GM21390 (cell line): ENCODE results near the gene GABBR2.

Source experiments
- ATAC-seq: cut with Tn5 transposase; IDR thresholded peaks from one replicate; pipeline ENCODE4 v1.9.1; 2021; ENCODE audit not compliant: unreplicated experiment

GABBR2 gene

DNA sequence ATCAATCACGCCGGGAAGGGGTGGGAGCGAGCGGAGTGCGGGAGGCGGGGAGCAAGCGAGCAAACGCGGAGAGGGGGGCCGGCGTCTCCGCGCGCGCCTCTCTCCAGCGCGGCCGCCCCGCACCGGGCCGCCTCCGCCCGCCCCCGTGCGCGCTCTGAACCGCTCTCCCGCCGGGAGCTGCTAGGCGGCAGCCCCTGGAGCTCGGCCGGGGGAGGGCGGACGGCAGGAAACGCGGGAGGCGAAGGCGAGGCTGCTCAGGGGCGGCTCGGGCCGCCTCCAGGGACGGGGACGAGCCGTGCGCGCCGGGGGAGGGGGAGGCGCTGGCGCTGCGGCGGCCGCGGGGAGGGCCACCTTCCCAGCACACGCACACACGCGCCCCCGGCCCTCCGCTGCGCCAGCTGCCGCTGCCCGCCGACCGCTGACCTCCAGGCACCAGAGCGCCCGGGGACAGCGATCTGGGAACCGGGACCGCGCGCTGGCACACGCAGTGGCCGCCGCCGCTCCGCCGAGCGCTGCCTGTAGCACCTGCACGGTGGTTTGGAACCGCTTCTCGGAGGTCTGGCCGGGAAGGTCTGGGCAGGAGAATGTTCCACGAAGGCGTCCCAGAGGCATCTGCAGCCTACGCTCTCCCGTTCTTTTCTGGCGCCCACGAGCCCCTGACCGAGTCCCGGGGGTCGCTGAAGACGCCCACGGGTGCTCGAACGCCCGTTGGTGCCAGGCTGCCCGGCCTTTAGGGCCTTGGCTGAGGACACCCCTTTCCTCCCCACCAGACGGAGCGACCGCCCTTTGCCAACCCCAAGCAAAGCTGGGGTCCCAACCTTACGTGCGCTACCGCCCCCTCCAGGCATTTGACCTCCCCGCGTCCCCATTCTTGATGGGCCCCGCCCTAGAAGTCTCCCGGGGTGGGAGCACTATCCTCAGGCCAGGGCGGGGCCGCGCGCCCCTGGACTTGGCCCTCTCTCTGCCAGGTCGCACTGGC lies at the start of gene GABBR2:
Gene GABBR2 (minus strand): TSS at position 3 of the 979 bp plus-strand sequence. CDS start 198 bp downstream, outside the sequence.
- no peak for ATAC-seq

DNA sequence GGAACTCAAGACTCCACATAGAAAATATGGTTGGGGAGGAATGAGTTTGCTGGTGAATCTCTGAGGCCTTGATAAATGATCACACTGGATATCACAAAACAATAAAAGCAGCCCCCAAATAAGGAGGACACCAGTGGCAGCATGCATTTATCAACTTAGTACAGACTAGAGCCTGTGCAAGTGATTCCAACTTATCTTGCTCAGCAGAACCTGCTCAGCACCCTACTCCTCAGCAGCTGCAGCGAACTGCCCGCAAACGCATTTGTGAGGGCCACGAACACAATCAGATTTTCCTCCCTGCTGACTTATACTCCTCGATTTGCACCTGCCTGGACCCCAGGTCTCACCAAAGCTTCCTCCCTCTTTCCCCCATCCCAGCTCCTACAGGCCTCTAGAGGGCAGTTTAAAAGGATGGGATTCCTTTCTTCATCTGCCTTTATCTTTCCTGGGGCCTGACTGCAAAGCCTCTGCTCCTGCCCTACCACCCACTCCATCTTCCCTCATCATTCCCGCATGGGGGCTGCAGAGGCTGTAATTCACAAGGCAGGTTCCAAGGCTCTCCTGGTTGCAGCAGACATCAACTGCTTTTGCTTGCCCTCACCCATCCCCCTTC lies 46.4 kb upstream of the GABBR2 start:
- no peak for ATAC-seq

DNA sequence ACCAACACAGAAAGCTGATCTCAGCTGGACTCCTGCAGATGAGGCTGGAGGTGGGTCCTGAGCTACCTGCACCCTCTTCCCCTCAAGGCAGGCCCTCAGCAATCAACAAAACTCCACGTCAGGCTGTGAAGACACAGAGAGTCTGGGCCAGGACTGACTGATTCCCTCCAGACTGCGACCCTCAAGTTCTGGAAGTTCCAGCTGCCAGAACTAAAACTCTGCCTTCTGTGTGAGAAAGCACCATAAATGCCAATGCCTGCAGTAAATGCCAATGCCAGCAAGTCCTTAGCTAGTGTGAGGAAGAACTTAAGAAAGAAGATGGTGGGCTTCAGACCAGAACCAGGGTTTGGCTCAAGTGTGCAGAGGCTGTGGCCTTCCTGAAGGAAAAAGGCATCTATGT lies 42.5 kb upstream of the GABBR2 start:
- no peak for ATAC-seq

DNA sequence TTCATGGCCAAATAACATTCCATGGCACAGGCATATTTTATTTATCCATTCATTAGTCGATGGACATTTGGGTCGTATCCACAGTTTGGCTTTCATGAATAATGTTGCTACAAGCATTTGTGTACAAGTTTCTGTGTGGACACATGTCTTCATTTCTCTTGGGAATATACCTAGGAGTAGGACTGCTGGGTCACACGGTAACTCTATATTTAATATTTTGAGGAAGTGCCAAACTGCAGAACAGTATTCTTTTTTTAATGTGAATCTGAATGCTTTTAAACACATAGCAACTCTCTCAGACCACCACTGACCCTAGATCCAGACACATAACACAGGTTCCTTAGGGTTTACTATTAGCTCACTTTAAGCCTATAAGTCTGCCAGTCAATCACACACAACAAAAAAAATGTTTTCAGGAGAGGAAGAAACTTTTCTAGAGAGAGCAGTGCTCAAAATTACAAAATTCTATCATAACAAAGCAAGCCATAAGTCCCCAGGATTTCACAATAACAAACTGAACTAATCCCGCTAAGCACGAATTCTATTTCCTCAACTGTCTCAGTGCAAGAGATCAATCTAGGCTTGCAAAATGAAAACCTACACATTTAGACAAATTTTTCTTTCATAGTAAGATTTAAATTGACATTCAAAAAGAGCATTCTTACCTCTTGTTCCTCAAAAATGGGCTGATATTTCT lies 41.8 kb upstream of the GABBR2 start:
- ATAC-seq: no peak

DNA sequence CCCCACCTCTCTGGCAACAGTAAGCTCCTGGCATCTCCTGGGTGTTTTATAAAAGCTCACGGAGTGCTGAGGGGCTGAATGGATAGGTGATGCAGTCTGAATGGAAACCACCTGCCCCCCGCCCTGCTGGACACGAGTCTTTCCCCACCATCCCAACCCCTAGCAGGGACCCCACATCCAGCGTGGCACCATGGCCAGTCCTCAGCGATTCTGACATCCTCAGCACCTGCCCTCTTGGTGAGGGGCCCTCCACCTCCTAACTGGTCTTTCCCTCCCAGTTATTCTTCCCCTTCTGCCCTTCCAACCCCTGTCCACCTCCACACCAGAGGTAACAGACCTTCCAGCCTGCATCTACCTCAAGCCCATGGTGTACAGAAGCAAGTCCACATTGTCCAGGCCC lies 38.7 kb upstream of the GABBR2 start:
- no peak for ATAC-seq

DNA sequence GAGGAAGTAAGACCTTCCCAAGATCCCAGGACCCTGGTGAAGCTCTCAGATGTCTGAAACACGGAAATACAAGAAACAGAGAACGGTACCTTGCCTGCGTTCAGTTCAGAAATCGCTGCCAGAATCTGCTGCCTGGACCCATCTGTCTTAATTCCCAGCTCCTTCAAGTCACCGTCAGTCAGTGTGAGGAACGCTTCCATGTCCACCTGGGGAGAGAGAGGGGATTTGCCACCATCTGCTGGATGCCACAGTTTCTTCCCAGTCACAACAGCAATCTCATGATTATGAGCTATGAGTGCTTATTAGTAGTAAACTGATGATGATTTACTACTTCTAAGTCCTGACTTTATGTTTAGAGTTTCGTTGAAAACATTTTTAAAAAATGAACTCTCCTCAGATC lies 36.7 kb upstream of the GABBR2 start:
- no peak for ATAC-seq

DNA sequence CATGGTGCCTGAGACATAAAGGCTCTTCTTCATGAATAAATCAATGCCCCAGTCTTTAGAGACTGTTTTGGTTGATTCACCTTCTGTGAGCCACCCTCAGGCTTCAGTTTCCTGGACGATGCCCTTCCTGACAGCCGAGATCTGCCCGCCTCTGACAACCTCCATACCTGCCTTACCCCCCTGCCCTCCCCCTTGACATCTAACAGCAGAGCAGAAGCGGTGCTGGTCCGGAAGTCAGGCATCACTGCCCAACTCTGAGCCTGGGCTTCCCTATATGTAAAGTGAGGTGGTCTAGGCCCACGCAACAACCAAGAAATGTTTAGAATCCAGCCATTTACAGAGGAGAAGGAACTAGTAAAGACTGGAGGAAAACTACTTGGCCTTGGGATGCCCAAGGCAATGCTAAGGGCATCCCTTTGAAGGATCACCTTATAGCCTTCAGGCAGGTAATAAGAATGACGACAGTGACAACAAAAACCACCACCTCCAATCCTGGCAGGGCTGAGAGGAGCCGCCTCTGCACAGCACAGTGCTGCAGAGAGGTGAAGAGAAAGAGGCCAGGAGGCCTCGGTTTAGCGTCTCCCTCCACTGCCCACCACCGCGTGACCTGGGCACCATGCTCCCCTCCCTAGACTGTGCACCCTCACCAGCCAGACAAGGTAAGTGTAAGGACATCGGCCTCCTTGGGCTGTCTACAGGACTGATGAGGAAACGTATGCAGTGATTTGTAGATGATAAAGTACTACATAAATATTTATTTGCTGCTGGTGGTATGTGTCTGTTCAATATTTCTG lies 35.3 kb upstream of the GABBR2 start:
- no peak for ATAC-seq

DNA sequence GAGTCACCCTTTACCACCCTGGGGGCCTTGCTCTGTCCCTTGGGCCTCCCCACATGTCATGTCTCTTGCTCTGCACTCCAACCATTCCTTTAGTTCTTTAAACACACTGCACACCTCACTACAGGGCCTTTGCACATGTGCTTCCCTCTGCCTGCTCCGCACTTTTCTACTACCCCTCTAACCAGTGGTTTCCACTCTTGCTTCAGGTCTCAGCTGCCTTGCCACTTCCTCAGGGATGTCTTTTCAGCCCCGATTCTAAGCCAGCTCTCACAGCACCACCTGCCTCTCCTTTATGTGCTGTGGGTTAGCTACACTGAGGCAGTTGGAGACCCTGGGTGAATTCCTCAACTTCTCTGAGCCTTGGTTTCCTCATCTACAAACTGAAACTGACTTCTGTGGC lies 34.6 kb upstream of the GABBR2 start:
- no peak for ATAC-seq

DNA sequence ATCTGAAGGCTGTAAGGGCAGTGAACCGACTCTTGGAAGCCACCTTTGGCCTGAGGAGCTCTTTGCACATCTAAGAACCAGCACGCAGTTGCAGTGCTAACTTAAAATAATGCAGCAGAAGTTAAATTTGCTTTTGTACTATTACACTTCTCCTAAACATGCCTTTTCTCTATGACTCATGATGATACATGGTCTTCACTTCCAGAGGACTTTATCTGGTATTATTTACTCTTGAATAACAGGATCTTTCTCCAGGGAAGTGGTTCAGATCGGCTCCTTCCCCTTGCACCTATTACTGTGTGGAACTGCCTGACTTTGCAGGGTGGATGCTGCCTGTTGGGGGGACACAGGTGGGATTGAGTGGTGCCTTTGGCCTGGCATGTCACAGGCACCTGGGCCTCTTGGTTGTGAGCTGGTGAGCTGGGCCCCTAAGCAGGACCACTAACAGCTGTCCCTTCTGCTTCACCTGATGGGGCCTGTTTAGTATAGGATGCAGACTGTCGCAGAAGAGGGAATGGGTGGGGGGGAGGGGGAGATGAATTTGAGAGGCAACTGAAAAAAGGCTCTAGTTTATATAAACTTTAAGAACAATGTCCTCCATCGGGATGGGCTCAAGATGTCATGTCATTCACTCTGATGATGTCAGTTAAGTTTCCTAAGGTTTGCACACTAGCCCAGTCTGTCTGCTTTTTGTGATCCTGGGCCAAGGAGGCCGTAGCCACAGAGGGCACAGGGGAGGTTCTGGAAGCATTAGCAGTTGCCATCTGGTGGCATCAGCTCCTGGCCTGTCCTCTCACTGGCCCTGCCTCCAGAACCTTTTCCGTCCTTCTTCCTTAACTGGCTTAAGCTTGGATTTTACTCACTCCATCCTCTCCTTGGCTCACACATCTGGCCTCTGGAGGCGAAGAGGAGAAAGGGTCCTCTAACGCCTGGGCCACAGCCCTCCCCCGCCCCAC lies 33.9 kb upstream of the GABBR2 start:
- no peak for ATAC-seq

DNA sequence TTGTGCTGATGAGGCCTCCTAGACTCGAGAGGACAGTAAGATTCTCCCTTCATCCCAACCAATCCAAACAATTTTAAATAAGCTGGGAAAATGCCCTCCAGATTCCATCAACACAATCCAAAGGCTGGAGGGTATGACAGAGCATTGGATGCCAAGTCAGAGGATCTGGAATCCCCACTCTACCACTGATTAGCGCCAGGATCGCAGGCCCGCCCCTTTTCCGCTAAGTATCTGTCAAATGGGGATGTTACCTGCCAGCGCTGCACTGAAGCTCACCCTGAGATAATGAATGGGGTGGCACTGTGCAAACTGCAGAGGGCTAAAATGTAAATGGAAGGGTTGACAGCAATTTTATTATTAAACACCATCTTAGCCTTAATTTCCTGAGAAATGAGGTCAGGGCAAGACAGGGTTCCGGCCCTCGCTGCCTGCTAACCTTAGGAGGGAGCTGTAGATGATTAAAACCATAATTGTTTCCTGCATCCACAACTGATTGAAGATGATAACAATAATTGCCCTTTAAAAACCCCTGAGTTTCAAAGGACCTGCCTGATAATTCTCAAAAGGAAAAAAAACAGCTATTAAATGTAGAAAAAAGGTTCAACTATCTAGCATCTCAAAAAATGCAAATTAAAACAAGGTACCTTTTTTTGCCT lies 31.6 kb upstream of the GABBR2 start:
- no peak for ATAC-seq

DNA sequence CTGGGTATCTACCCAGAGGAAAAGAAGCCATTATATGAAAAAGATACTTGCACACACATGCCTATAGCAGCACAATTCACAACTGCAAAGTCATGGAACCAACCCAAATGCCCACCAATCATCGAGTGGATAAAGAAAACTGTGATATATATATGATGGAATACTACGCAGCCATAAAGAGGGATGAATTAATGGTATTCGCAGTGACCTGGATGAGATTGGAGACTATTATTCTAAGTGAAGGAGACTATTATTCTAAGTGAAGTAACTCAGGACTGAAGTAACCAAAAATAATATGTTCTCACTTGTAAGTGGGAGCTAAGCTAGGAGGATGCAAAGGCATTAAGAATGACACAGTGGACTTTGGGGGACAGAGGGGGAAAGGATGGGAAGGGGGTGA lies 30.0 kb upstream of the GABBR2 start:
- ATAC-seq: no peak

DNA sequence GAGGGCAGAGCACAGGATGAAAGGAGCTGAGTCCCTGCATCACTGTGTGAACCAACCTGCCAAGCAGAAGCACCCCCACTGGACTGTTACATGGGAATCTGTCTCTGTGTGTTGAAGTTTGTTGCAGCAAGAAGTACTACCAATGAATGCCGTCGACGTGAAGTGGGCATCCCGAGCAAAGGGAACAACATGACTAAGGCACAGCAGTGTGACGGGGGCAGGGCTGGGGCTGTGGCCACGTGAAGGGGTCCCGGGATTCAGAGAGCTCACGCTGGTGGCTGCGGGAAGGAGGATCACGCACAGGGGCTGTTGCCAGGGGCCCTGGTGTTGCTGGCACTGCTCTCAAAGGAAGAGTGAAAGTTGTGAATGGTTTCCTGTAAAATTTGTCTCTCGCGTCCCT lies 27.5 kb upstream of the GABBR2 start:
- no peak for ATAC-seq

DNA sequence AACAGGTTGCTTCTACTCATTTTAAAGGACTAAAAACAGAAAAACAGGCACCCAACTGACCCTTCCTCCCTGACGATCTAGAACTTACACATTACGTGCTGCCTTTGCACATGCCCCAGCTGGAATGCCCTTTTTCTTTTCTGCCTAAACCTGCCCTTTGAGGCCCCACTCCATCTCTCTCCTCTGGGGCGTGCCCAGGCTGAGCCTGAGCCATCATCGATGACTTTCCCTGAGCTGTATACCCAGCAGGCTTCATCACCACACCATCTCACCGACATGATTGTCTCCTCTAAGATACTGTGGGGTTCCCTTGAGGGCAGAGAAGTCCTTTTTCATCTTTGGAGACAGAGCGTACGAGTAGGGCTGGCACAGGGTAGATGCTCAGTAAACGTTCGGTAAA lies 24.1 kb upstream of the GABBR2 start:
- ATAC-seq: no peak

DNA sequence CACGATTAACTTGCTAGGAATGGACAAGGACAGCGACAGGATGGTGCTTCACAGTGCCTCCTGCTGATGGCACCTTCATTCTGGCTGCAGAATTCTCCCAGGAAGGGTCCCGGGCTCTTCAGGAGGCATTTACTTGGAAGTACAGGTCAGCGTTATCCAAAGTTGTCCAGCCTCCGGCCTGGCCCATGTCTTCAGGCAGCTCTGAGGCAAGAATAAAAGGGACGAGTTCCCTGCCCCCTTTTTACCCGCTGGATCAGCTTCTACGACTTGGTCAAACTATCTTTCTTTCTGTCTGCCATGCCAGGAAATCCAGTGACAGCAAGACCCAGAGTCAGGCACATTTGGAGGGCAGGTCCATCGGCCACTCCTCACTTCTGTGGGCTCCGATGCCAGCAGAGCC lies 23.4 kb upstream of the GABBR2 start:
- ATAC-seq: no peak

DNA sequence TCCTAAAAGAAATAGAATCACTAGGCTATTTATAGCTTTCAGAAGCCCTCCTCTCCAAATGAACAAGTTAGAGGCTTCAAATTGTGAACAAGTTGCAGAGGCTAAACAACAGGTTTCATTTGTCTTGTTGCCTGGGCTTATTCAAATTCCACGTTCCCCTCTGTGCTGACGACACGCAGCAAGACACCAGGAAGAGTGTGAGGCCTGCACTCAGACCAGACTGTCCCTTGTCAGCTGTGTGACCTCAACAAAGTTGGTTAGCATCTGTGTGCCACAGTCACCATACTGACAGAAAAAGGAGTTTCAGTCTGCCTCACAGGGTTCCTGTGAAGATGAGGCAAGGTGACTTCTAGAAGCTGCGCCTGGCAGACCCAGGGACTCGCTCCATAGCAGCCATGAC lies 22.1 kb upstream of the GABBR2 start:
- no peak for ATAC-seq

DNA sequence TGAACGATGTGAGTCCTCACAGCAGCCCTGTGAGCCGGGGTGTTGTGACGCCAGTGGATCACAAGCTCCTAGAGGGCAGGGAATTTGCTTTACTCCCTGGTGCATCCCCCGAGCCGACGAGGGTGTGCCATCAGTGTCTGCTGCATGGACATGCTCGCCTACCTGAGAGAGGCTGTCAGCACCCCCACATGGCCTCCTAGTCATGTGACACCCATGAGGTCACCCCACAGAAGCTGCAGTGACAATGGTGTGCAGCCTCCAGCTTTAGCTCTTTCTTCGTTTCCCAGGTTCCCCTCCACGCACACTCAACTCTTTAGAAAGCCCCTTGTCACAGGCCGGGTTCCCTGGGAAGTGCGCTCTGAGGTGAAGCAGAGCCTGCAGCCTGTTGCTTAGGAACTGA lies 19.8 kb upstream of the GABBR2 start:
- ATAC-seq: no peak

DNA sequence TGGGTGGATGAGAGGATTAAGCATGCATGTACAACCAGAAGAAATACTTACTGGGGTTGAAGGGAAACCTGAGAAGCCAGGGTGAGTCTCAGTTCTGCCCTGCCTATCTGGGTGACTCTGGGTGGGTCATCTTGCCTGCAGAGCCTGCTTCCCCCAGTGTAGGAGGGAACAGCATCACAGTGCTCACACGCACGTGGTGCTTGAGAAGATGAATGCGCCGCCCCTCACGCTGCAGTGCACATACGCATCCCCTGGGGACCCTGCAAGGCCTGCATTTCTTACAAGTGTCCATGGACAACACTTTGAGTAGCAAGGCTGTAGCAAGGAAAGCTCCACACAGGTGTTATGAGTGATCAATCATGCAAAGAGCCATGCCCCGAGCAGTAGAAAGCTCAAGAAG lies 18.7 kb upstream of the GABBR2 start:
- ATAC-seq: no peak

DNA sequence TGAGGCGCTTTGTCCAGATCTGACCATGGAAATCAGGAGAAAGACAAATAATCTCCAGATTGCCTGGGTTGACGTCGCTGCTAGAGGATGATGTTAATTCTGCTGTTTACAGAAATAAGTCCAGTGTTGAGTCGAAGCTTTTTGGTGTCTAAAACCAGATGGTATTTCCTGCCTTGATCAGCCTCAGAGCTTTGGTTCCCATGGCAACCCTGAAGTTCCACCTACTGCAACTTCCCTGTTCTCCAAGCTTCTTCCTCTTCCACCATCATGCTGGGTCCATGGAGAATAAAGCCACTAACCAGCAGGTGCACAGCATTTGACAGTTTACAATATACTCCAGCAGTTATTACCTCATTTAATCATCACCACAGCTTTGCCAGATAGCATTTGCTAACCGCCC lies 18.0 kb upstream of the GABBR2 start:
- no peak for ATAC-seq

DNA sequence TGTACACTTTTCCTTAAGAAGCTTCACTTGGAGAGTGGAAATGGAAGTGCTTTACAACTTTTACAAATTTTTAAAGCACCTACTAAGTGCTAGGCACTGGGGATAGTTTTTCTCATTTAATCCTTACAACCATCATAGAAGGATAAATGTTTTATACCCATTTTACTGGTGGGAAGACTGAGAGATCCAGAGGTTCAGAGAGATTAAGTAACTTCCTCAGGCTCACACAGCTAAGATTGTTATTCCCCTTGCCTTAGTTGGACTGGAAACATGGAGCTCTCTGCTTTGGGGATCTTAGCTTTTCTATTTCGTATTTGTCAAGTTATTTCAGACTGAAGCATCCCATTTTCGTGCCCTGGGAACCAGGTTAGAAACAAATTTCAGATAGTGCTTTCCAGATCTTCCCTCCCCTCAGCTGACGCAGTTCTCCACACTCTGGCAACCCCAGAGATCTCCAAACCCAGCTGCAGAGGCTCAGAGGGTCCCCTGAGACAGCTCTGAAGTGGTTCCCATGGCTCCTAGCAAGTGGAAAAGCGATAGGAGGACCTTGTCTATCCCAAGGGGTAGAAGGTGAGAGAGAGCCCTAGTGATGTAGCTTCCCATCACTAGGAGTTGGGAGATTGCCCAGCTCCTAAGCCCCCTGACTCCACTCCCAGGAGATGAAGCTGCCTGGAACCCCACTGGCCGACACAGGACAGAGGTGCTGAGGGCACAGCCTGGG lies 16.2 kb upstream of the GABBR2 start:
- ATAC-seq: no peak
